OCI-LY7 (cell line): ENCODE measurements around the gene PRR30. TPM values are rescaled to one million over a fixed set of nuclear protein-coding genes. Genes with fewer than 3 reads are reported as not detected.

ENCODE experiments used
- BruUV-seq: library from RNA; stranded (reverse); fragments of 400-500 nt; replicated peaks from 2 replicates; lab custom pipeline; 2021; lab: Mats Ljungman, UMichigan
- CTCF ChIA-PET: fragments of 300-600 bp; sonication (Branson Sonifier 250); formaldehyde crosslinking; loops from one replicate; lab custom pipeline; 2022; ENCODE audit warnings: antibody characterized with exemption; ENCODE audit not compliant: unreplicated experiment; lab: Charles Lee
- POLR2A ChIA-PET: fragments of 300-600 bp; sonication (Branson Sonifier 250); formaldehyde crosslinking; loops from one replicate; lab custom pipeline; 2022; ENCODE audit warnings: antibody characterized with exemption; lab: Charles Lee
- DNase-seq: peaks from one replicate; pipeline ENCODE4 v3.0.0-alpha.2; 2015; ENCODE audit warnings: low spot score
- H2AFZ ChIP-seq: fragments of 200-600 bp; sonication (generic), shearing (Covaris generic); 2 replicates; pipeline ENCODE4 v1.6.1; 2014; ENCODE audit warnings: mild to moderate bottlenecking, antibody characterized with exemption, low read length, moderate library complexity
- H3K27ac ChIP-seq: fragments of 200-600 bp; sonication (generic); 2 replicates; pipeline ENCODE4 v1.5.1; 2014; ENCODE audit warnings: mixed run types, low read depth, mild to moderate bottlenecking, moderate library complexity, low read length, inconsistent platforms; ENCODE audit not compliant: poor library complexity, severe bottlenecking
- H3K36me3 ChIP-seq: fragments of 200-600 bp; sonication (generic); 2 replicates; pipeline ENCODE4 v1.6.1; 2014; ENCODE audit warnings: mild to moderate bottlenecking, antibody characterized with exemption, low read length, moderate library complexity, mixed read lengths; ENCODE audit not compliant: insufficient read depth
- H3K4me1 ChIP-seq: fragments of 200-600 bp; sonication (generic); 2 replicates; pipeline ENCODE4 v1.5.1; 2014; ENCODE audit warnings: mild to moderate bottlenecking, low read length; ENCODE audit not compliant: insufficient read depth, poor library complexity, severe bottlenecking
- H3K4me2 ChIP-seq: fragments of 200-600 bp; sonication (generic); 2 replicates; pipeline ENCODE4 v1.6.1; 2014; ENCODE audit warnings: mild to moderate bottlenecking, low read length
- H3K4me3 ChIP-seq: fragments of 200-600 bp; sonication (generic); 2 replicates; pipeline ENCODE4 v1.5.1; 2014; ENCODE audit warnings: mild to moderate bottlenecking, low read depth, low read length; ENCODE audit not compliant: poor library complexity, severe bottlenecking
- H3K79me2 ChIP-seq: fragments of 200-600 bp; sonication (generic); 2 replicates; pipeline ENCODE4 v1.6.1; 2016; ENCODE audit warnings: low read depth, mild to moderate bottlenecking, low read length, moderate library complexity, mixed read lengths; ENCODE audit not compliant: insufficient read depth
- H3K9me2 ChIP-seq: fragments of 200-600 bp; sonication (generic); 2 replicates; pipeline ENCODE4 v1.6.1; 2016; ENCODE audit warnings: mild to moderate bottlenecking, low read length, mixed read lengths; ENCODE audit not compliant: insufficient read depth
- H3K9me3 ChIP-seq: fragments of 200-600 bp; sonication (generic); 2 replicates; pipeline ENCODE4 v1.6.1; 2014; ENCODE audit warnings: mild to moderate bottlenecking, mixed run types, low read length, mixed read lengths
- H4K20me1 ChIP-seq: fragments of 200-600 bp; sonication (generic); 2 replicates; pipeline ENCODE4 v1.6.1; 2014; ENCODE audit warnings: mild to moderate bottlenecking, antibody characterized with exemption, low read length, moderate library complexity, mixed read lengths; ENCODE audit not compliant: insufficient read depth
- CTCF ChIP-seq: fragments of 200-600 bp; sonication (generic); conservative IDR thresholded peaks from 2 replicates; pipeline ENCODE4 v1.5.1; 2014; ENCODE audit warnings: mild to moderate bottlenecking, antibody characterized with exemption, low read length, moderate library complexity, mixed read lengths
- EZH2phosphoT487 ChIP-seq: fragments of 200-600 bp; sonication (generic); IDR thresholded peaks from 2 replicates; pipeline ENCODE4 v1.6.1; 2018; ENCODE audit warnings: low read depth, borderline replicate concordance, mild to moderate bottlenecking, mixed run types, antibody characterized with exemption, low read length, moderate library complexity, mixed read lengths
- intact Hi-C: fragments of 100-400 bp; cut with micrococcal nuclease; formaldehyde crosslinking; loops from one replicate; pipeline ENCODE4 v1.10.0; 2022; ENCODE audit not compliant: unreplicated experiment
- total RNA-seq, 2 experiments: library from RNA; depleted of rRNA in 1 of 2; stranded (reverse); fragments of >200 nt in 1 of 2; shearing (Covaris generic) in 1 of 2; gene quantifications; 2 replicates each; pipeline ENCODE4 v1.2.3, GENCODE V29; 2014 to 2022

The PRR30 gene
- total RNA-seq, 2 experiments from 2014 or later, result not detected

- CTCF ChIA-PET, result no interaction called here
- peaks cover 5% of the 10 kb centered on the region; the same call in 1 of the 2 replicates for H4K20me1 ChIP-seq
- DNase-seq, result no peak
- H3K27ac ChIP-seq, result no peak overlapping the region
- intact Hi-C loops, result no loop called here
- no peak overlapping the region for H3K4me3 ChIP-seq
- no peaks in the 10 kb centered on the region for H3K9me3 ChIP-seq
- H3K4me1 ChIP-seq, result peaks cover 12% of the 10 kb centered on the region
- H2AFZ ChIP-seq, result no peak overlapping the region
- BruUV-seq, result no TSS peak
- TF ChIP-seq CTCF, result no peak
- no peak for TF ChIP-seq EZH2phosphoT487
- H3K36me3 ChIP-seq, result peaks cover 56% of the 10 kb centered on the region
- no peak overlapping the region for H3K4me2 ChIP-seq
- H3K9me2 ChIP-seq, result no peaks in the 10 kb centered on the region
- peaks cover 16% of the 10 kb centered on the region for H3K79me2 ChIP-seq
- POLR2A ChIA-PET, result interaction anchor here (0.5 to 0.6 kb wide), 3 partner anchors 23 to 64 kb away, joined by 3 to 4 read pairs (median 3); no protein-coding TSS in a partner anchor
Observed at GRCh38 chr2:27128668-27129571, 10.3 kb downstream of the PRR30 start.

- BruUV-seq, result no TSS peak
- peaks cover 51% of the 10 kb centered on the region for H3K36me3 ChIP-seq
- H3K4me2 ChIP-seq, result no peak overlapping the region
- CTCF ChIA-PET, result interaction anchor here (0.6 kb wide), 1 partner anchor 1280 kb away, joined by 3 read pairs; no protein-coding TSS in a partner anchor
- no peak overlapping the region for H2AFZ ChIP-seq
- no peak overlapping the region for H3K4me3 ChIP-seq
- no peak for DNase-seq
- H3K79me2 ChIP-seq, result peaks cover 7% of the 10 kb centered on the region; the same call in 1 of the 2 replicates
- no peak overlapping the region for H3K27ac ChIP-seq
- peaks cover 7% of the 10 kb centered on the region for H3K4me1 ChIP-seq
- H3K9me2 ChIP-seq, result no peaks in the 10 kb centered on the region
- POLR2A ChIA-PET, result interaction anchor here (0.5 kb wide), 1 partner anchor 24 kb away, joined by 3 read pairs; no protein-coding TSS in a partner anchor
- H3K9me3 ChIP-seq, result no peaks in the 10 kb centered on the region
- H4K20me1 ChIP-seq, result no peaks in the 10 kb centered on the region; the same call in 1 of the 2 replicates
- no peak for TF ChIP-seq EZH2phosphoT487
- TF ChIP-seq CTCF, result no peak
- intact Hi-C loops, result no loop called here
Observed at GRCh38 chr2:27127883-27128667, 11.1 kb downstream of the PRR30 start.
